NCI-H146 (cell line): ENCODE results near the gene OXER1.
A peak's percentile ranks its signal among the peaks of the same experiment; 100 is the strongest.

Experiments
- DNase-seq: peaks from one replicate; lab custom pipeline; 2025; lab: John Stamatoyannopoulos, UW

The OXER1 gene

DNA sequence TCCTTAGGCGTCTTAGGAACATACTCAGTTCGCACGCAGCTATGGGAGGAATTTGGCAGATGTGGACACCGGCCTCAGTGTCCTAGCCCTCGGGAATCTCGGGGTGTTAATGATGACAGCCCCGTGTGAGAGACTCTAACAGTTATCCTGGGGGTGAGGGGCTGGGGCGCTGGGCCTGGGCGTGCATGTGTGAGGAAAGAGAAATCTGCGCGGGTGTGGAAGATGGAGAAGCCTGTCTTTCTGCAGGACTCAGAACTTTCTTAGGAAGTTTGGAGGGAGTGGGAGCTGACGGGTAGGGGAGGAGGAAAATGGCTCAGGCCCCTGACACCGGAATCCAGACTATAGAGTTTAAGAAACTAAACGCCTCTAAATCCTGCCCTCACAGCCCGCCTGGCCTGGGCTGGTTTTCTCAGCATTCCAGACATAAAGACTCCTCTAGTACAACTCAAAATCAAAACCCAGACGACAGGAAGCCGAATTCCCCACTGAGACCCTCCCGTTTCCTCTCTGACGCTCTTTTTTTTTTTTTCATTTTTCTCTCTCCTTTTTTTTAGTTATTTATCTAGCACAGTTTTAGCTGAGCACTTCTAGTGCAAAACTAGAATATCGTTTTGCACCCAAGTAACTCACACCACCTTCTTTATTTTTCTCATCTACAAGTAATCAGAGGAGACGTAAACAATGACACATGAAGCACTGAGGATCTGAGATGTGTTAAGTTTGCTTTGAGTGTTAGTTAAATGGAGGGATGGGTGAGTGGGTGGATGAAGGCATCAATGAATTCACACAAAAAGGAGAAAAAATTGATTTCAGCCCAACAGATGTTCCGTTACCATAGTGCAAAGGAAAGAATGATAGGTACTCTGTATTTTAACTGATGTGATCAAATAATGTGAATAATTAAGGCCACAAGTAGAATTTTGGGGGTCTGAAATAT is 29.7 kb upstream of the OXER1 start:
- no peak for DNase-seq

DNA sequence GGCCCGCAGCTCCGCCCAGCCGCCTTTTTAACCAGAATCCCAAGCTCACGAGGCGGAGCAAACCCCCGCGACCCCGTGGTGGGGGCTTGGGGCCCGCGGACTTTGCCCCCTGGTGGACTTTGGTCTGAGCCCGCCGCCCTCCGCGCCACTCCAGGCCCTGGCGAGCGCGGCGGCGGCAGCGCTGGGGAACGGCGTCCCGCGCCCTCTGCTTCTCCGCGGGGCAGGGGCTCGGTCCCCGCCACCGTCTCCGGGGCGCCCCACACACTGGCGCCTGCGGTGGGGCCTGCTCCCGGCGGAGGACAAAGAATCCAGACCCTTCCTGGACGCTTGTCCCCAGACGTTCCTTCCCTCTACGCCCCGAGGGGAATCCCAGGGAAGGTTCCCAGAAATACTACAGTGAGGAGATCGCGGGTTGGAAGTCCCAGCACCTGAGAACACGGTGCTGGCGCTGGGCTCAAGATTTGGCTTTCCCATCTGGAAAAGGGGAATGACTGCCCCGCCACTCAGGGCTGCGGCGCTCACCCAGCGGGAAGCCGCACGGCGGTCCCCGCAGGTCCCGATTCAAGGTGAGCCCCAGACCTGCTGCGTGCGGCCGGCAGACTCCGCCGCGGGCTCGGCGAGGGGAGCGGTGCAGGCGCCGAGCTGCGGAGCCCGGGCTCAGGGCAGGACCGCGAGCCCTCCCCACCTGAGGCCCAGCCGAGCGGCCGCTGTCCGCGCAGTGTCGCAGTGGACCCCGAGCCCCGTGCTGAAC is 28.8 kb upstream of the OXER1 start, which contains the start of gene HAAO:
Gene HAAO (minus strand): TSS at position 1 of the 751 bp plus-strand sequence. CDS start 47 bp downstream, outside the sequence.
- no peak for DNase-seq

DNA sequence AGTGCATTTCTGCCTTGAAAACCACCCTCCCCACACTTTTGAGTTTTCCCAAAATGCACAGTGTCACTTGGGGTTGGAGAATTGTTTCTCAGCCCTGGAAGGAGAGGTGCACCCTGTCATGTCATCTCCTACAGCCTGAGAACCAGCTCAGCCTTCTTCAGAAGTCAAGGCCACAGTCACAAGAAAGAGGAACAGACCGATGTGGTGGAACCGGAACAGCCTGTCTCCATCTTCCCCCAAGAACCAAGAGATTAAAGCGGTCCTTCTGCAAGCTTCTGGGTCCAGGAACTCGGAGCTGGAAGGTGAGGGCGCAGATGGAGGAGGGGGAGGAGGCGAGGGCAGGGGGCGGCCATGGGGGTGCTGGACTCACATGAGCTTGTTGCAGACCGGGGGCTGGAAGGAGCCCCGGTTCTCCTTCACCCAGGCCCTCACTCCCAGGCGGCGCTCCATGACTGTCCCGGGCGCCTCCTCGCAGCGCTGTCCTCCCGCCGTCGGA is 28.2 kb upstream of the OXER1 start:
- DNase-seq, result no peak

DNA sequence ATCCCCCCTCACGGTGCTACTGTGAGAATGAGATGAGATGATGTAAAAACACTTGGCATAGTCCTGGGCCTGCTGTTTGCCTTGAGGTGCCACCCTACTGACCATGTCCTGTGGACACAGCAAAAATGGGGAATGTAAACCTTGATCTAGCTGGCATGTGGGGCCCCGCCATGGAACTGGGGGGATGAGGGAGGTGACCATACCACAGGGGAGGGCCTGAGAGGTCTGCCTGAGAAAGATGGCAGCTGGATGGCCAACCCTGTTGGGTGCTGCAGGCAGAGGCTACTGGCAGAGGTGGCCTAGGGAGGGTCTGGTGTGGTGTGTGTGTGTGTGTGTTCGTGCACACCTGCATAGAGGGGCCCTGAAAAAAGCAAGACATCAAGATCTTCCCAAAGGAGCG is 27.7 kb upstream of the OXER1 start:
- DNase-seq, result no peak

DNA sequence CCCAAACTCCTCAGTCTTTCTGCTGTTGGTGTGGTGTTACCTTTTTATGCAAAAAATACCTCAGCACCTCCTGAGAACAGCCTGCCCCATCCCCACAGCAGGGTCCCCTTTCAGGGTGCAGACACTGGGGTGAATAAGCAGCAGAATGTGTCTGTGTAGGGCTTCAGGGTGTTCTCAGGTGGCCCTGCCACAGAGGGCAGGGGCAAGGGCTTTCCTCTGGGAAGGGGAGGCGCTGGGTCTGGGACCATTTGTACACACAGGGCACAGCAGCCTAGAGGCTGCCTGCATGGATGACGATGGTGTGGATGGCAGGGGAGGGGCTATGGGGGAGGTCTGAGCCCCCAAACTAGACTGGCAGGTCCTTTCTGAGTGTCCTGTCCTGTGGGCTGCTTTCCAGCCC is 25.8 kb upstream of the OXER1 start:
- DNase-seq, result no peak

DNA sequence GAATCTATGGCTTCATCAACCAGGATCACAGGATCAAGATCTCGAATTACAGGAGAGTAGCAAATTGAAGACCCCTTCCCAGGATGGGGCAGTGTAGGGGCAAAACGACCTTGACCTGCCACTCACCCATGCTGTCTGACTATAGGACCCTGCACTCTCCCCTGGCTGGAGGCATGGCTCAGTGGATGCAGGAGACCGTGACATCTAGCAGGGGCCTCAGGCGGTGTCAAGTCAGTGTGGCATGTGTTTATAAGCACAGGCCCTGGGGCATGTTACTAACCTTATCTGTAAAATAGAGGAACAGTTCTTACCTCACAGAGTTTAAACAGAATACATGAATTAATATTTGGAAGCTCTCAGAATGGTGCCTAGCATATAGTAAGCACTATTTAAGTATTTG is 24.9 kb upstream of the OXER1 start:
- DNase-seq, result no peak

DNA sequence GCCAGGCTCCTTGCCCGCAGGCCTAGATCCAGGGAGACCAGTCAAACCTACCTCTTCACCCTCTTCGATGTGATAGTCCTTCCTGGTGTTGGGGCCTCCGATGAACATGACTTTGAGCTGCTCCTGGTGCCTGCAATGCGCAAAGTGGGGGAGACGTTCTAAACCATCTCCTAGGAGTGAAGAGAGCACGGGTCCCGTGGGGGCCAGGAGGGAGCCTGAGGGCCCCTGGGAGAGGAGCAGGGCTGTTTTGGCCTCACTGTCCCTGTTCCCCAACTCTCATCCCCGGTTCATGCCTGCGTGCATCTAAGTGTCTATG is 24.5 kb upstream of the OXER1 start:
- DNase-seq, result no peak

DNA sequence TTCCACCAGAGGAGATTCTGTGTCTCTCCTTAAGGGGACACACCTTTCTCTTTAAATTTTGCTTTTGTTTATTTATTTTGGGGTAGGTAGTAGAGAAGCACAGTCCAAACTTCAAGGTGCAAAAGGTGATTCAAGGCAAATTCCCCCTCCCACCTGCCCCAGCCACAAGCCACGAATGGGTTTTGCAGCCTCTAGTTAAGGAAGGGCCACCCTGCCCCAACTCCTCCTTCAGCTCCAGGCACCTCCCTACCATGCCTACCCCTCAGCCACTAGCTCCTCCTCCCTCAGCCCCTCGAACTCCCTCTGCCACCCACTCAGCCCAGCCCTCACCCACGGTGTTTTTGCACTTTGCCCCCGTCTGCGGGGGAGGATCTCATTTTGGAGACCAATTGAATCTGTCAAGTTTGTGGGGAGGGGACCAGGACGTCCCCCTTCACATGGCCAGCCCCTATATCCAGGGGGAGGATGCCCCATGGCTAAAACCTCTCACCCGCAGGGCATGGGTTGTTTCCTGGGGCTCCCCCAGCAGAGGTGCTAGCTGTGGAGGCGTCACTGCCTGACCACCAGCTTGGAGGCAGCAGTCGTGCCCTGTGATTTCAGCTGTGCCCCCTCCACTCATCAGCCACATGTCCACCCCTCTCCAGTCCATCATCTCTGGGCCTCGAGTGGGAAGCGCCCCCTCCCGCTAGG is 24.0 kb upstream of the OXER1 start:
- no peak for DNase-seq

DNA sequence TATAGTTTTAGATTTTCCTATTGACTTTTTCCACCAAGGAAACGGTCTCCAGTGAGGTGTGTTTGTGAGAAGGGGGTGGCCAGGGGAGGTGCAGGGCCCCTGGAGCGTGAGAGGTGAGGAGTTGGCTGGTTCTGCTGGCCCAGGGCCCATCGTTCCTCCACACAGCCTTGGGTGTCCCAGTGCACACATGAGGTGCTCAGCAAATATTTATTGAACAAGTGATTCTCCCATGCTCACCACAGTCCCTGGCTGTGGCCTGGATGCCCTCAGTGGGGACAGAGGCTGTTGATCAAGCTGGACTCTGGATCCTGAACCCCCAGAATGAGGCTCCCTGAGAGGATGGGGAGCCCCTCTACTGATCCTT is 23.5 kb upstream of the OXER1 start:
- DNase-seq, result no peak

DNA sequence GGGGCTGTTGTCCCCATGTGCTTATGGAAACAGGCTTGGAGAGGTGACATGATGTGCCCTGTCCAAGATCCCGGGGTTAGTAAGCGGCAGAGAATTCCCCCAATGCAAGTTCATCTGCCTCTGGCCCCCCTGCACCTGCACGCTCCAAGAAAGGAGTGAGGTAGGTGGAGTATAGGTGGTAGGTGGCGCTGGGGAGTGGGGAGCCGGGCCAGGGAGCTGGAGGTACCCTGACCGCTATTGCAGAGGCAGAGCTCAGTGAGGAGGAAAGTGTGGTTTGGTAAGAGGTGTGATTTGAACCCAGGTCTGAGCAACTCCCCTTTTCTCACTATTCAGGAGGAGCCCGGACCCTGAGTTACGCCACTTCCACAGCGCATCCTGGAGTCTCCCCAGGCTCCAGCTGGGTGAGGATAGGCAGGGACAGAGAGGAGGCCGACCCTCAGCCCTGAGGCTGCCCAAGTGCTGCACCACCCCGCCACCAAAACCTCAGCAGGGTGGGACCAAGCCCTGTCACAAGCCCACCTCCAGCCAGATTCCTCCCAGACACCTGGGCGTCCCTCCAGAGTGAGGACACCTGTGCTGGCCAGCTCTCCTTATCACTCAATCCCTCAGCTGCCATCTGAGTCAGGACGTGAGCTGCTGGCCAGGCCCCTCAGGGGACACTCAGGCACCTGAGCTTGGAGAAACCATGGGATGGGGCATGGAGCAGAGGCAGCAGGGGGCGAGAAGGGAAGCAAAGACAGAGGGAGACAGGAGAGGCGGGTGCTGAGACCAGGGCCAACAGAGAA is 22.8 kb upstream of the OXER1 start:
- DNase-seq, result no peak

DNA sequence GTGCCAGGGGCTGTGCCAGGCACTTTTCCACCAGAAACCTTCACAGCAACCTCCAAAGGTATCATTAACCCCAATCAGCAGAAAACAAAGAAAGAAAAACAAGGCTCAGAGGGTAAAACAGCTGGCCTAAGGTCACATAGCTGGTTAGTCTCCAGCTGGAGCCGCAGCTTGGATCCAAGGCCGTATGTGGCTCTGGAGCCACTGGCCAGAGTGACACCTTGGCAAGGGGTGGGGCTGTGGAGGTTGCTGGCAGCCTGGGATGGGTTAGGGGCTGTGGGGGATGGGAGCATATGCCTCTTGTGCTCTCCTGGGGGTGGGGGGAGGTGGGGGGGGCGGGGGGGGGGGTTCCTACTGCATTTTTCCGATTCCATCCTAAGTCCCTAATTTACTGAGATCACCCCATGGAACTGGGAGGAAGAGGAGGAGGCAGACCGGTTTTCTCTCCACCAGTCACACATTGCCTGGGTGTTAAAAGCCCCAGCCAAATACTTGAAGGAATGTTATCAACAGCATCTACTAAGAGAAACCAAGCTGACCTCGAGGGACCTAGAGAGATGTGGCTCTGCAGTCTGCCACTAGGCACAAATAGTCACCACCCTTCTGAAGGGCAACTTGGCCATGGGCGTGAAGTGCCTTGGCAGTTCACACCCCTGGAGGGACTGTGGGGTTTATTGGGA is 20.4 kb upstream of the OXER1 start:
- no peak for DNase-seq

DNA sequence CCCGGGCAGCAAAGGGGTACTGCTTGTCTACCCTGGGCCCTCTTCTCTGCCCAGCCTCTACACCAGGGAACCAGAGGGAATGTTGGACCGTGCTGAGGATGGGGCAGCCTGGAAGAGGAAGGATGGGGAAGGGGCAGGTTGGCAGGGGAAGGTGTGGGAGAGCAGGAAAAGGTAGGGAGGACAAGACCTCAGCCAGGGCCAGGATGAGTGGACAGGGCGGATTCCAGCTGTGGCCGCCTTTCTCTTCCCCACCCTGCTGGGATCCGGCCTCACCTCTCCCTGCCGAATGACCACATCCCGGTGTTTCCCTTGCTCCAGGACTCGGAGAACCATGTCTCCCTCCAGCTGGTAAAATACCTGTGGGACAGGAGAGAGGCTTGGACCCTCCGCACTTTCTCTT is 19.6 kb upstream of the OXER1 start:
- no peak for DNase-seq

DNA sequence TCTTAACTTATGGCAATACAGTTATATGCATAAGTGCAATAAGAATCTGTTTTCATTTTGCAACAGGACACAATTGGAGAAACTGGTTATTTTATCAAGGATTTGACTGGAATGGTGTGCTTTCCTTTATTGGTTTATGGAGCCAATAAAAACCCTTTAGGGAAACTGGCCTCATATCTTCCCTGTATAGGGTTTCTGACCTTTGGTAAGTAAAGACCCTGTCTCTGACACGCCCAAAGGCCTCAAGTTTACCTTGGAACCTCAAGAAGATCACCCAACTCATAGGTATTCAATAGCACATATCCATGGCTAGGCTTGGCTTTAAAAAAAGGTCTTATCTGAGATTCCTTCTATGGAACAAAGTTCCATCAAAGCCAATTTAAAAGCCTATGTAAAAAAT is 17.2 kb upstream of the OXER1 start:
- DNase-seq, result no peak

DNA sequence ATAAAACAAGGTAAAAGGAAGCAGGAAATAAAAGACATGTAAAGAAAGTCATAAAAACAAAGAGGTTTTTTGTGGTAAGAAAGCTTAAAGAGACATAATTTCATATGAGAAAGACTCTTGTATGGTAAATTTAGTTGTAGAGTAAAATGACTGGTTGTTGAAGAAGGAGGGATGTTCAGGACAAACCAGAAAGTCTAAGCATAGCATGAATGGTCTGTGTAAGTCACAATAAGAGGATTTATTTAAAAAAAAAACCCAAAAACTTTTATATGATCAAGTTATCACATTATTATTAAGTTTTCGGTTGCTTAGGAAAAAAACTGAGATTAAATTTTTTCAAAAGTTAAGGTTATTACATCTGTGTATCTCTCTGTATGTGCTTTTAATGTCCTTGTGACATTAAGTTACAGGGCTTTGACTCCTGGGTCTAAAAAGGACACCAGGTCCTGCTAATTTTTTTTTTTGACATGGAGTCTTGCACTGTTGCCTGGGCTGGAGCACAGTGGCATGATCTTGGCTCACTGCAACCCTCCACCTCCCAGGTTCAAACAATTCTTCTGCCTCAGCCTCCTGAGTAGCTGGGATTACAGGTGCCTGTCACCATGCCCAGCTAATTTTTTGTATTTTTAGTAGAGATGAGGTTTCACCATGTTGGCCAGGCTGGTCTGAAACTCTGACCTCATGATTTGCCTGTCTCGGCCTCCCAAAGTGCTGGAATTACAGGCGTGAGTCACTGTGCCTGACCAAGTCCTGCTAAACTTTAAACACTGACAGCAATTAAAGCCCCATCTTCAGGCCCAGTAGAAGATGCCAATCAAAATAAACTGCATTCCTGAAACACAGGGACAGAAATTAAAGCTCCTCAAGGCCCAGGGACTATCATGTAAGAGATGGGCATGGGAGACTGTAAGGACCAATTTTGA is 14.2 kb upstream of the OXER1 start:
- no peak for DNase-seq

DNA sequence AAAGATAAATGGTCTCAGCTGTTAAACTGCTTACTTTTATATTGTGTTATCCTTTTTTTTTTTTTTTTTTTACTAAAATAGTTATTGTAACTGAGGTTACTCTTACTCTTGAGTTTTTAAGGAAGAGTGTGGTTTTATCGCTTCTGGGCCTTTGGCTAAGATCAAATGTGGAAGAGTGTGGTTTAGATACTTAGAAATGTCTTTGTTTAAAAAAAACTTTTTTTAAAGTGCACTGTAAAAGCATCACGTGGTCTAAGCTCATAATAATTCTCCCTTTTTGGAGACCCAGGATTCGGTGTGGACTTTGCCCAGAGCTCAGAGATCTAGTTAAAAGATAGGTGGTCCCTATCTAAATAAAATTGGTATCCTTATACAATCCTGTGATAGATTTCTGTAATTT is 11.9 kb upstream of the OXER1 start:
- DNase-seq, result no peak

DNA sequence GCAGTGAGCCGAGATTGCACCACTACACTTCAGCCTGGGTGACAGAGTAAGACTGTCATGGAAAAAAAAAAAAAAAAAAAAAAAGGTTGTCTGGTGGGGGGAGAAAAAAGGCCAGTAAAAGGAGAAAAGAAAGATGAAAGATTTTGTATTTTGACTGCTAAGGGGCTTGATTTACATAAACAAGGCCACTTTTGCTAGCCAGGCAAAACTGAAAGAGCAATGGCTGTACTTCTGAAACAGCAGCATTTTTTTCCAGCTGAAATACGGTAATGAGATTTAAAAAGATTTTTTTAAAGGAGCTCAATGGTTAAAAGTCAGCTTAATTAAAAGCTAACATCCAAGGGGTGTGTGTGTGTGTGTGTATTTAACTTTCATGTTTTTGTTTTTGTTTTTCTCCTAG is 11.3 kb upstream of the OXER1 start:
- no peak for DNase-seq

DNA sequence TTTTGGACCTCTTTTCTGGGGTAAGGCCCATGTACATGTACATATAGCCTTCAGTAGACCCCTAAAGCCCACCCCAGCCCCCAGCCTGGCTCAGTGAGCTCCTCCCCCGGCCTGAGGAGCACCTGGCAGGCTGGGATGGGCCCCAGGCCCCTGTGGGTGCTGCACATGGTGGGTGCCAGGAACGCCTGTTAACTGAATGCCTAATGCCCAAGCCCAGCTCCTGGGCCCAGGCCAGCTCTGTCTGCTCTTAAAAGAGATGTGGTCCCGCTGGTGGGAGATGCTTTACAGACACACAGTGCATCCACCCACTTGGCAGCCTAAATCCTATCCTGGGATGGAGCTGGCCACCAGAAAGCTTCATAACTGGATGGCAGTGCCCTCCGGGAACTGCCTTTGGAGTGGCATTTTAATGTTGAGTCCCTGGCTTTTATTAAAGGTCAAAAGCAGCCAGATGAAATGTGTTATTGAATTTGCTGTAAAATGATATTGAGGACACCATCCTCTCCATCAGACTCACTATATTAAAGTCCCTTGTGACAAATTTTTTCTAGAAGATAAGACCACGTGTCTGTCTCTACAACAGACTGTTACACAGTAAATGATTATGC is 7.7 kb upstream of the OXER1 start:
- no peak for DNase-seq

DNA sequence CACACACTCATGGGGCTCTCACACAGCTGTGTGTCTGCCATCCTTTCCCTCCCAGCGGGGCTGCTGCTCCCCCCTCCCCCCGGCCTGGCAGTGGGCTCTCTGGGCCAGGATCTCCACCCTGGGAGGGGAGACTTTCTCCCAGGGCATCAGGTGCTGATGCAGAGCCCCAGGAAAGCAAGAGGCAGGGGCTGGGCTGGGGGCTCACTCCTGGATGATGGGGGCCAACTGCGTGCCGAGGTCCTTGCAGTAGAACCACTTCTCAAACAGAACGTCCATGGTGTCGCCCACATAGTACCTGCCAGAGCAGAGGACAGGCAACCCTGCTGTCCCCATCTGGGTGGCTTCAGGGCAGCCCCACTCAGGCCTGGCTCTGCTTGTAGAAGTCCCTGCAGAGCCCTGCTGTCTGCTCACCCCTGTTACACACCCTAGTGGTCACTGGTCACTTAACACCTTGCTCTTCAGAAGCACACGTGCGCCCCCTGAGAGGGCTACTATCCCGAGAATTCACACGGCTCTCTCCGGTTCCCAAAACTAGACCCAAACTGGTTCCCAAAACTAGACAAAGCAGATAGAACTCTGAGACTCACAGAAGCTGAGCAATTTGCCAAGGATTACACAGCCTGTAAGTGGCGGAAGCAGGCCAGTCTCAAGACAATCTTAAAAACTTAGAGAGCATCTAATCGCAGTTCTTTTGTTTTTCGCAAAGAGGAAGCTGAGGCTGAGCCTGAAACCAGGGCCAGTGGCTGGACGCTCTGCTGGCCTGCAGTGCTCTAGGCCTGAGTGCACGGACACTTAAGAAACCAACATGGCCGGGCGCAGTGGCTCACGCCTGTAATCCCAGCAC is 6.6 kb upstream of the OXER1 start:
- DNase-seq, result peak; percentile 30
